Measurements from ENCODE around the gene NRG3.

Gene NRG3

DNA sequence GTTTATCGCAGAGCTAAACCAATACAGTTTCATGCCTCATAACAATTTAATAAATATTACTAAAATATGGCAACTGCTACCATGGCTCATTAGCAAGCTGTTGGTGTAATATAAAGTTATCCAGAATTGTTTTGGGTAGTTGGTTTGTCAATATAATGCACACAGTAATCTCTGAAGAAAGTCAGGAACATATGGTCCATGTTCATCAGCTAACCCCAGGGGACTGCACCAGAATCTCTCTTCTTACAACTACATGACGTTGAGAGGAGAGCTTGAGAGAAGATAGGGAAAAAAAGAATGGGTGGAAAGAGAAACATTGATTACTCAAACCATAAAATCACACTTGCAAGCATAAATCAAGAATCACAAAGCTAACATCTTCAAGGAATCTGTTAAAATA lies 333.7 kb downstream of the NRG3 start:
- no peak for TF ChIP-seq POLR2A (IDR thresholded peaks at IDR 0.05; ENCODE audit: low read depth, low read length)
- no peak for FAIRE-seq
- no peak for DNase-seq (ENCODE audit: insufficient read length, low spot score)

DNA sequence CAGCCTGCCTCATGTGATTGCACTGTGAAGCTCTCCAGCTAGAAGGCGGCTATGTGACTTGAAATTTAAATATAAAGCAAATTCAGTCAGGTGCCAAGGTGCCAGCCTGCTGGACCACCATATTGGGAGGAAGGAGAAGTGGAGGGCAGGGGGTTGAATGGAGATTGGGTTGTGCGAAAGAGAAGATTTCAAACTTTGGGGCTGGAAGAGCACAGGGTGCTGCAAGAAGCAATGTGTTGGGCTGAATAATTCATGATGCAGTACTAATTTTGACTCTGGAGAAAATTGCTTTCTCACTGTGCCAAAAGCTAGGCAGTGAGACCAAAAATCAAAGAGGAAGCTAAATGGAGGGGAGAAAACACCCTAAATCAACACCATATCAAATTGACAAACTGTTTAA lies 335.3 kb downstream of the NRG3 start:
- DNase-seq (ENCODE audit: insufficient read length, low spot score) (no peak), FAIRE-seq (no peak)
- TF ChIP-seq POLR2A (IDR thresholded peaks at IDR 0.05; ENCODE audit: low read depth, low read length) = no peak

DNA sequence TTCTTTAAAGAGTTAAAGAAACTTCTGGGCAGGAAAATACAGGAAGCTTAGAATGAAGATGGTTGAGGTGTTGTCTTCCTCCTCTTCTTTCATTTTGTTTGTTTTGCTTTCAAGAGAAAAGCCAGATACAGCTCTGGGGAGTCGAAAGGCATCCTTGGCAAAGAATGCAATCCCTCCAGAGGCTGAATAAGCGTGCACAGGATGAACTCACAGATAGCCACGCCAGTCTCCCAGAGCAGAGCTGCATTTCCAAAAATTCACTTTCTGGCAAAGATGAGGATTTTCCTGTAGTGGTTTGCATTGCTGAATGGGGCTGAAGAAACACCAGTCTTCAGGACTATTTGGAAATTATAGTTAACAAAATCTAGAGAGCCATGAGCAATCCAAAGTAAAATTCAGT lies 336.4 kb downstream of the NRG3 start:
- FAIRE-seq (no peak), DNase-seq (ENCODE audit: insufficient read length, low spot score) (no peak)
- TF ChIP-seq POLR2A (IDR thresholded peaks at IDR 0.05; ENCODE audit: low read depth, low read length) = no peak

DNA sequence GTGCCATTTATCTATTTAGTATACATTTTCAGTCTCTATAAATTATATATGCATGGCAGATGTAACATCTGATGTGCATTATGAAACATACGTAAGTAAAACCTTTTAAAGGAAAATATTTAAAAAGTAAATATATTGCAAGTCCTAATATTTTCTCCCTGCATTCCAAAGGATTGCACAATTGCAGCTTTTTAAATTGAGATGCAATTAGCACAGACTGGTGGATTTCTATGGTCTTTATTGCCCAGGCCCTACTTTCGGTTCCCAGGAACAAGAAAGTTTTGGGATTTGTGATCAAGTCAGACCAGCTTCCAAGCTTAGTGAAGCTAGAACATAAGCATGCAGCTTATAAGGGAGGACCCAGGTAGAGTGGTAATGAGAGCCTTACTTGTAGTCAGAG lies 337.8 kb downstream of the NRG3 start:
- FAIRE-seq = no peak
- no peak for TF ChIP-seq POLR2A (IDR thresholded peaks at IDR 0.05; ENCODE audit: low read depth, low read length)

DNA sequence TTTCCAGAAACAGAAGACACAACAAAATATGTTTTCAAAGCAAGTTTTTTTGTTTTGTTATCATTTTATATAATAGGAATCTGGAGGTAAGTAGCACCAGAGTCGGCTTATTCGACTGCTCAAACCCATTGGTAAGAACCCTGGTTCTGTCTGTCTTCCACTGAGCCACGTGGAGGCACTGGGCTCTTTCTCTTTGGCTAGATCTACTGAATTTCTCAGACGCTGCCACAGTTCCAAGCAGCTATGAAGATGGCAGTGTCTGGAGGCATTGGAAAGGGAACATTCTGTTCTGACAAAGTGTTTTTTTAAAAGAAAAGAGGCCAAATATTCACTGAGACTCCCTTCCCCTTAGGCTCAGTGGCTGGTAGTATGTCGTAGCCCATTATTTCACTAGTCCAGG lies 338.8 kb downstream of the NRG3 start:
- DNase-seq (ENCODE audit: insufficient read length, low spot score) (no peak), FAIRE-seq (no peak)
- TF ChIP-seq POLR2A (IDR thresholded peaks at IDR 0.05; ENCODE audit: low read depth, low read length) = no peak

More for the DNA sequence above, 337.8 kb downstream of the NRG3 start:
- DNase-seq (ENCODE audit: insufficient read length, low spot score) = no peak

DNA sequence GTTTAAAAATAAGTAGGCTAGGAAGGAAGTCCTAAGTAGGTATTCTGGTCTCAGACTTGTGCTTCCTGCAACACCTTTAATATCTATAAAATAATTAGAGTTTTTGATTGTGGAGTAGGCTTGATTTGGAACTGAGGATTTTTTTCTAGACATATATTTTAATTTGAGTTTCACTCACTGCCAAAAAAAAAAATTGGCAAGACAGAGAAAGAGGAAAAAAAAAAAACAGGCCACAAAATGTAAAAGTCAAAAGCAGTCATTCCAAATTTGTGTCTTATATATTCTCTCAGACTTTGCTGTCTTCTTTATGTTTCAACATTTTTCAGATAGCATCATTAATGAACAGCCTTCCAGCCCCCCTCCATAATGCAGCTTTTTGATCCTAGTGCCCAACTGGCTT lies 346.1 kb downstream of the NRG3 start:
- no peak for TF ChIP-seq POLR2A (IDR thresholded peaks at IDR 0.05; ENCODE audit: low read depth, low read length)
- FAIRE-seq = no peak
- DNase-seq (ENCODE audit: insufficient read length, low spot score) = no peak

DNA sequence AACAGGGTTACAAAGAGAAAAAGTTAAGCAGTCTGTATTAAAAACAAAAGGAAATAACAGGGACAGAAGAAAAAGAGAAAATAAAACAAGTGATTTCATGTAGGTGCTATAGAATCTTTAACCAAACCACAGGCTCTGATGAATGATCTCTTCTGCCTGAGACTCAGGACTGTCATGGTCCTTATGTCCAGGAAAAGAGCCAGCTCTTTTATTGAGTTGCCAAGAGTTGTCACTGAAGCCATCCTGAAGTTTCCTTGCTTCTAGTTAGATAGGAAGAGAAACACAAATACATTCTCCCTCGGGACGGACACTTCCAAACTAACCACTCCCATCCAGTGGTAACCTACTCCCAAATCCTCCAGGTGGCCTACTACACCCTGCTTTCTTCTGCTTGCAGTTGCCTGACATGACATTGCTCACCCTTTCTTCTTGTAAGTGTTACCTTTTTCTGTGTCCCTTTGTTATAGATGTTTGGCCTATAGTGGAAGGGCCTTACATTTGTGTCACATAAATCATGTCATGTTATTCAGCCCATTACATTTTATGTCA lies 346.7 kb downstream of the NRG3 start:
- TF ChIP-seq POLR2A (IDR thresholded peaks at IDR 0.05; ENCODE audit: low read depth, low read length) = no peak
- DNase-seq (ENCODE audit: insufficient read length, low spot score) (no peak), FAIRE-seq (no peak)

DNA sequence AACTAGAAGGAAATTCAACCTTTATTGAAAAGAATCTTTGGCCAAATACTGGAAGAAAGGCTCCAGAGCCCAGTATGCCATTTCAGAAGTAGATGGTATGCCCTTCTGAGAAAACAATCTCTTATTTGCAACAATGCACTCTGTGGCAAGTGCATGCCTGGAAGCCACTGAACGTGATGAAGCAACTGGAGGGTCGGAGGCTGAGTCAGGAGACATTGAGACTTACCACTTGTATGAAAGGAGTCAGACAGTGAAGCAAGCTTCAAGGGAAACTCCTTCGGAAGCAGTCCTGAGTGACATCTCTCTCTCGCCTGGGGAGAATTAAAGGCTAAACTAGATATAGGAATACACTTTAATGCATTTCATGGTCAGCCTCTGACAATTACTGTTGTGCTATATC lies 353.7 kb downstream of the NRG3 start:
- TF ChIP-seq POLR2A (IDR thresholded peaks at IDR 0.05; ENCODE audit: low read depth, low read length) = no peak
- FAIRE-seq = no peak
- DNase-seq (ENCODE audit: insufficient read length, low spot score) = no peak

DNA sequence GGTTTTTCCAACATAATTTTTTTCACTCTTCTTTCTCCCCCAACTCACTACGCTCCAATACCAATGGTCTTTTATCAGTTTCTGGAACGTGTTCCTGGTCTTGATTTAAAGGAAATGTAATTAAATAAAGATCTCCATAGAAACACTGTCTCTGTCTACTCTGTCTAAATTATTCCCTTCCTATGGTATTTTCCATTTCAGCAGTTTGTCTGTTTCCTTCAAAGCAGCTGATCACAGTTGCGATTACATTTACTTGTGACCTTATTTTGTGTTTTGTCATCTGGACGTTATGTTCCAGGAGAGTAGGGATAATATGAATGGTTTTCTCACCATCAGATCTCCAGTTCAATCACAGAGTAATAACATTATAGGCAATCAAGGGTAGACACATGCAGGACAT lies 359.2 kb downstream of the NRG3 start:
- DNase-seq (ENCODE audit: insufficient read length, low spot score) (no peak), FAIRE-seq (no peak)
- no peak for TF ChIP-seq POLR2A (IDR thresholded peaks at IDR 0.05; ENCODE audit: low read depth, low read length)

DNA sequence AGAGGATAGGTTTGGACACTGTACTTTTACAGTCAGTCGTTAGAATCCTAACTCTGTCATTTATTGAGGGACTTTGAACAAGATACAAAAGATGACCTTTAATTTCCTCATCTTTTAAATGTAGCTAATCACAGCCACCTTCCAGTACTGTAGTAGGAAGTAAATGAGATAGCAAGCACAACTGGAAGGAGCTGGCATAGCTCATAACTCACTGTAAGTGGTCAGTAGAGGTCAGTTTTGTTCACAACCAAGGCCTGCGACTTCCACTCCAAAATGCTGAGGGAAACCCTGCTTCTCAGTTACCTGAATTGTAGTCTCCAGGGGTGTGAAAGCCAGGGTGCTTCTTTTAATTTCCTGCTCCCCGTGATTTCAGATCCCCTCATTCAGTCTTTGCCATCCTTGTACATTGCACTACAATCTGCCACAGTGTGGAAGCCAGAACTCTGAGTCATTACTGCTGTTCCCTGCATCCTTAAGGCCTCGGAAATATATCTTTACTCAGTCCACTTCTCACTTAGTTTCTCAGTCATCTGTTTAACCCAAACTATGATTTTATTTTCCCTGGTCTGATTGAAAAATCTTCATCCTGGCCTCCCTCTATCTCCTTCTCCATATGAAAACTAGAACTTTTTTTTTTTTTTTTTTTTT lies 361.2 kb downstream of the NRG3 start:
- TF ChIP-seq POLR2A (IDR thresholded peaks at IDR 0.05; ENCODE audit: low read depth, low read length) = no peak
- FAIRE-seq (no peak), DNase-seq (ENCODE audit: insufficient read length, low spot score) (no peak)

DNA sequence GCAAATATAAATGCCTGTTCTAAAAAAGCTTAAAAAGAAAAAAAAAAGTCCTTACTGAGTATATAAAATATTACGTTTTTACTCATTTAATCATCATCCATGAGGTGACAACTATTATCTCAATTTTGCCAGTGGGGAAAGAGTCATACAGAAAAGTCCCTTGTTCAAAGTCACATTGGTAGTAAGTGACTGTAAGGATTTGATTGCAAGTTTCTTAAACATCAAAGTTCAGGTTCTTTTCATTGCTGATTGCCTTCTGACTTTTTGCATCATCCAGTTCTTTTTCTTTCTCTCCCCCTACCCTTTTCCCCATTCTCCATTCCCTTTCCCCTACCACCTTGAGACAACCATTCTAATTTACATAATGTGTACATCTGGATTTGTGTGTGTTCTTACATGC lies 363.3 kb downstream of the NRG3 start:
- TF ChIP-seq POLR2A (IDR thresholded peaks at IDR 0.05; ENCODE audit: low read depth, low read length) = no peak
- no peak for FAIRE-seq

DNA sequence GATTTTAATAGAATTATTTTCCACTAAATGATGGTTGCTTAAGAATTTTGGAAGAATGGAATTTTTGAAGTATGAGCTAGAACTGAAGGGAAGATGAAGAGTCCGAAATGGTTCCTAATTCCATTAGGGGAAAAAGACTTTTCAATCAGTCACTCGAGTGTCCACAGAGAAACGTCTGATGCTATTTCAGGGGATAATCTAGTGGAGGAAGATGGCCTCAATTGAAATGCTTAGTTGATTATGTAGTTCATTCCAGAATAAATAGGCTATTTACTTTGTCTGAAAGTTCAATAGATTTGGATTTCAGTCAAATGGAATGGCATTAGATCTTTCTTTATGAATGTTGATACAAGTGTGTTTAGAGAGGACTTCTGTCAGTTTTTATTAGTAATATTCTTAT lies 365.4 kb downstream of the NRG3 start:
- FAIRE-seq (no peak), DNase-seq (ENCODE audit: insufficient read length, low spot score) (no peak)
- no peak for TF ChIP-seq POLR2A (IDR thresholded peaks at IDR 0.05; ENCODE audit: low read depth, low read length)

More for the DNA sequence above, 363.3 kb downstream of the NRG3 start:
- DNase-seq (ENCODE audit: insufficient read length, low spot score) = no peak

DNA sequence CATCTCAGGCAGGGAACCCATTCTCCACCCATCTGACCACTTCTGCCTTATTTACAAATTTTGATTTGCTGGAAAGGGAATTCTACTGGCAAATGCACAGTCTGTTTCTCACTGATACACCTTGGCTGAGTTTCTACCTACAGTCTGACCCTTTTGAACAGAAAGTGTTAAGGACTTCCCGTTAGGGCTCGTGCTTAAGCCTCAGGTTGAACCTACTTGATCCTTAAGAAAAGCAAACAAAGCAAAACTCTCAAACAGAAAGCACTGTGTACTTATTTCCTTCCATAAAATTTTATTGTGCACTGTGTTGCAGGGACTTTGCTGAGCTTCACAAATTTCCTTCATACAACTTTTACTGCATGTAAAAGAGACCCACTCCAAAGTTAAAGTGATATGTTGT lies 367.8 kb downstream of the NRG3 start:
- FAIRE-seq (no peak), DNase-seq (ENCODE audit: insufficient read length, low spot score) (no peak)
- TF ChIP-seq POLR2A (IDR thresholded peaks at IDR 0.05; ENCODE audit: low read depth, low read length) = no peak

DNA sequence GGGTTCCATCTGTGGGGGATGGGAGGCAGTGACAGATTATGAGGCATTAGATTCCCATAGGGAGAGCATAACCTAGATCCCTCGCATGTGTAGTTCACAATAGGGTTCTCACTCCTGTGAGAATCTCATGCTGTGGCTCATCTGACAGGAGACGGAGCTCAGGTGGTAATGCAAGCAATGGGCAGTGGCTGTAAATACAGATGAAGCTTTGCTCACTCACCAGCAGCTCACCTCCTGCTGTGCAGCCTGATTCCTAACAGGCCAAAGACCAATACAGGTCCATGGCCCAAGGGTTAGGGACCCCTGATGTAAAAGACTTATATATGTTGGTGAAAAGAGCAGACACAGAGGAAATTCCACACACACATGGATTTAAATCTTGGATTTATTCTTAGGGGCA lies 370.2 kb downstream of the NRG3 start:
- FAIRE-seq (no peak), DNase-seq (ENCODE audit: insufficient read length, low spot score) (no peak)
- TF ChIP-seq POLR2A (IDR thresholded peaks at IDR 0.05; ENCODE audit: low read depth, low read length) = no peak

DNA sequence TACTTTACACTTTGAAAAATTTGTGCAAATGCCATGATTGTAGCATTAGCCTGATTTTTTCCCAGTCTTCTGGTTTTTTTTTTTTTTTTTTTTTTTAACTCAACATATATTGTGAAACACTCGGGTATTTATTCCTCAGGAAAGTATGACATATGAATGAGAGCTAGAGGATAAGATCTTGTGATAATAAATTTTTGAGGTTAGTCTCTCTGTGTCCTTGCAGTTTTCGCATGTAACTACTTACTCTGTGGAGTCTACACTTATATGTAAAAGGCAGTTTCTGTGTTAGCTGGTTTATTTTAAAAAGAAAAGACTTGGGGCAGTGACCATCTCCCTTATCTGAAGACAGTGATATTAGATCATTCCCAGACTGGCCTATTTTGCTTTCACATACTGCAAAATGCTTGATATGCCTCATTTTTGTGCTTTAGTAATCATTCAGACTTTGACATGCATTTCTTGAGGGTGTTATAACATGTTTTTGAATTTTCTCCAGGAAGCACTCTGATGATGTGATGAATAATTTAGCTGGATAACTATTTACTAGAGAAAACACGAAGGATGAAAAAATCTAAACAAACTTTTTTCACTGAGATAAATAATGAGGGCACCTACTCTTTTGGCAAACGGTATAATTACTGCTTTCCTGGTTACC lies 371.0 kb downstream of the NRG3 start:
- FAIRE-seq = no peak
- no peak for DNase-seq (ENCODE audit: insufficient read length, low spot score)
- TF ChIP-seq POLR2A (IDR thresholded peaks at IDR 0.05; ENCODE audit: low read depth, low read length) = no peak
